Right lobe of liver (tissue), 6 donors: Measurements from ENCODE around the gene SPTLC3. TPM values are rescaled to one million over a fixed set of nuclear protein-coding genes. Genes with fewer than 3 reads are reported as not detected.

Source experiments
- ATAC-seq, 4 donors: fragments of 200-7000 bp; cut with Tn5 transposase; one replicate each; pipeline ENCODE4 v1.9.1; 2020; ENCODE audit warnings: mild to moderate bottlenecking in 4 of 4, moderate library complexity in 4 of 4
- DNase-seq, 3 donors: peaks; one replicate each; pipeline ENCODE4 v3.0.0-alpha.2; 2020
- H3K27ac ChIP-seq, 3 donors: fragments of 200-600 bp; one replicate each; pipeline ENCODE4 v1.8.0; 2022
- H3K27me3 ChIP-seq, 2 donors: fragments of 200-600 bp; one replicate each; pipeline ENCODE4 v1.8.0; 2022
- H3K36me3 ChIP-seq, 4 donors: fragments of 200-600 bp; sonication (generic) in 1 of 4; one replicate each; pipeline versions ENCODE4 v1.5.1 to v1.8.0; 2017 to 2022; ENCODE audit warnings: control low read depth in 1 of 4
- H3K4me1 ChIP-seq, 4 donors: fragments of 200-600 bp; sonication (generic) in 1 of 4; one replicate each; pipeline versions ENCODE4 v1.5.1 to v1.8.0; 2017 to 2022; ENCODE audit warnings: control low read depth in 1 of 4
- H3K4me3 ChIP-seq, 3 donors: fragments of 200-600 bp; one replicate each; pipeline ENCODE4 v1.8.0; 2022
- H3K9me3 ChIP-seq, 4 donors: fragments of 200-600 bp; sonication (generic) in 1 of 4; one replicate each; pipeline versions ENCODE4 v1.5.1 to v1.8.0; 2017 to 2022; ENCODE audit warnings: control low read depth in 1 of 4
- POLR2A ChIP-seq: fragments of 450-650 bp; IDR thresholded peaks from one replicate; pipeline ENCODE4 v1.6.1; 2017; ENCODE audit warnings: antibody characterized with exemption, mild to moderate bottlenecking
- WGBS: methylation state at CpG from one replicate; pipeline ENCODE4 v1.1.6; 2018; ENCODE audit warnings: low coverage, low lambda C conversion rate; ENCODE audit not compliant: insufficient coverage; ENCODE audit errors: missing lambda C conversion rate; 5-methylcytosine and 5-hydroxymethylcytosine counted together
- intact Hi-C, 2 donors: fragments of 100-400 bp; cut with DNase I; formaldehyde crosslinking; loops; one replicate each; pipeline versions ENCODE4 v1.11.2 to v1.14.1; 2022
- total RNA-seq, 6 experiments: library from RNA; depleted of rRNA in 2 of 6; stranded (reverse); fragments of >200 nt in 2 of 6; fragmentation: NEBNext Ultra II Directional in 3 of 6; extraction: Animal tissue kit (Norgen Biotek cat#: 25700) in 3 of 6; gene quantifications; one replicate each; pipeline versions ENCODE4 v1.1.0 to v1.2.4, GENCODE V29; 2016 to 2023
- TF ChIP-seq, protein P1 (sequence below), 4 donors: fragments of 200-600 bp in 3 of 4; fragments of 450-650 bp in 1 of 4; IDR thresholded peaks; one replicate each; pipeline versions ENCODE4 v1.5.1 to v1.8.0; 2016 to 2022; ENCODE audit warnings: antibody characterized with exemption in 4 of 4, mild to moderate bottlenecking in 2 of 4
- donor health status: DM: no; HTN: yes; CAD: no.
- donor health status: DM: no; HTN: no; CAD: no.
- donor health status: DM: no; HTN: no; CAD: no.
- donor health status: DM: no; HTN: yes; CAD: no.
- donor health status: DM: no; HTN: yes; CAD: no.

The SPTLC3 gene
- total RNA-seq, 6 experiments from 2014 or later, result 16.4 to 25.6 (median 24.8) TPM

- no peak overlapping the region for H3K4me3 ChIP-seq
- 54% methylated on average over 3 of the region's 3 CpGs for WGBS
- H3K9me3 ChIP-seq, result no peaks in the 10 kb centered on the region
- DNase-seq (no peak), ATAC-seq (peak in 3 of 4 donors; percentile 28 to 72 (median 38))
- no peaks in the 10 kb centered on the region for H3K36me3 ChIP-seq
- intact Hi-C loops, result no loop called here
- TF ChIP-seq, protein P1, sequence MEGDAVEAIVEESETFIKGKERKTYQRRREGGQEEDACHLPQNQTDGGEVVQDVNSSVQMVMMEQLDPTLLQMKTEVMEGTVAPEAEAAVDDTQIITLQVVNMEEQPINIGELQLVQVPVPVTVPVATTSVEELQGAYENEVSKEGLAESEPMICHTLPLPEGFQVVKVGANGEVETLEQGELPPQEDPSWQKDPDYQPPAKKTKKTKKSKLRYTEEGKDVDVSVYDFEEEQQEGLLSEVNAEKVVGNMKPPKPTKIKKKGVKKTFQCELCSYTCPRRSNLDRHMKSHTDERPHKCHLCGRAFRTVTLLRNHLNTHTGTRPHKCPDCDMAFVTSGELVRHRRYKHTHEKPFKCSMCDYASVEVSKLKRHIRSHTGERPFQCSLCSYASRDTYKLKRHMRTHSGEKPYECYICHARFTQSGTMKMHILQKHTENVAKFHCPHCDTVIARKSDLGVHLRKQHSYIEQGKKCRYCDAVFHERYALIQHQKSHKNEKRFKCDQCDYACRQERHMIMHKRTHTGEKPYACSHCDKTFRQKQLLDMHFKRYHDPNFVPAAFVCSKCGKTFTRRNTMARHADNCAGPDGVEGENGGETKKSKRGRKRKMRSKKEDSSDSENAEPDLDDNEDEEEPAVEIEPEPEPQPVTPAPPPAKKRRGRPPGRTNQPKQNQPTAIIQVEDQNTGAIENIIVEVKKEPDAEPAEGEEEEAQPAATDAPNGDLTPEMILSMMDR (IDR thresholded peaks at IDR 0.05), result no peak
- no peak for TF ChIP-seq POLR2A
- no peaks in the 10 kb centered on the region for H3K27me3 ChIP-seq
- H3K27ac ChIP-seq, result no peak overlapping the region
- H3K4me1 ChIP-seq, result peaks cover 0 to 18% (median 9%) of the 10 kb centered on the region in 4 donors
Observed at GRCh38 chr20:13147971-13148370, 139.2 kb downstream of the SPTLC3 start.

- 86% methylated on average over 2 of the region's 4 CpGs for WGBS
- no peaks in the 10 kb centered on the region for H3K27me3 ChIP-seq
Observed at GRCh38 chr20:13148402-13148801, 139.6 kb downstream of the SPTLC3 start.

DNA sequence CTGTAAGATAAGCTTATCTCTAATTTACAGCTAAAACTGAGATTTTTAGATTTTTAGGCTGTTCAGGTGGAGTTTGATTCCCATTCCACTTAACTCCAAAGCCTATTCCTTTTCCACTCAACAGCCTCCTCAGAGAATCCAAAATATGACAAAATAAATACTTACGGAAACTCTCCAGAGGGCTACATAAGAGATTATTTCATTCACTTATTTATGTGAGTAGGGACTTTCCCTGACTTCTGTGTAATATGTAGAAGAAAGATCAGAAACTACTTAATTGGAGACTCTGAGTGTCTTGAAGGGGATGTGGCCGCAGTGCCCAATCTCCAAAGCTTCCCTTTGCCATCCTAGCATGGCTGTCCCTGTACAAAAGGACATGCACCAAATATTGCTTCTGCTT lies 140.2 kb downstream of the SPTLC3 start:
- peaks cover 0 to 18% (median 9%) of the 10 kb centered on the region in 4 donors for H3K4me1 ChIP-seq
- WGBS, result 88% methylated on average over 2 of the region's 2 CpGs
- no peaks in the 10 kb centered on the region for H3K9me3 ChIP-seq
- H3K4me3 ChIP-seq, result no peak overlapping the region
- no peak for TF ChIP-seq POLR2A
- TF ChIP-seq, protein P1 (IDR thresholded peaks at IDR 0.05), result no peak
- H3K27me3 ChIP-seq, result no peaks in the 10 kb centered on the region
- H3K36me3 ChIP-seq, result no peaks in the 10 kb centered on the region
- no peak for DNase-seq
- no peak for ATAC-seq
- intact Hi-C loops, result no loop called here
- no peak overlapping the region for H3K27ac ChIP-seq

More at GRCh38 chr20:13148402-13148801, 139.6 kb downstream of the SPTLC3 start:
- DNase-seq, result no peak
- Histone ChIP-seq H3K27ac (no peak overlapping the region), H3K9me3 (no peaks in the 10 kb centered on the region), H3K36me3 (no peaks in the 10 kb centered on the region), H3K4me3 (no peak overlapping the region), H3K4me1 (peaks cover 0 to 18% (median 9%) of the 10 kb centered on the region in 4 donors)
- TF ChIP-seq, protein P1 (IDR thresholded peaks at IDR 0.05), result no peak
- intact Hi-C loops, result no loop called here
- ATAC-seq, result no peak

DNA sequence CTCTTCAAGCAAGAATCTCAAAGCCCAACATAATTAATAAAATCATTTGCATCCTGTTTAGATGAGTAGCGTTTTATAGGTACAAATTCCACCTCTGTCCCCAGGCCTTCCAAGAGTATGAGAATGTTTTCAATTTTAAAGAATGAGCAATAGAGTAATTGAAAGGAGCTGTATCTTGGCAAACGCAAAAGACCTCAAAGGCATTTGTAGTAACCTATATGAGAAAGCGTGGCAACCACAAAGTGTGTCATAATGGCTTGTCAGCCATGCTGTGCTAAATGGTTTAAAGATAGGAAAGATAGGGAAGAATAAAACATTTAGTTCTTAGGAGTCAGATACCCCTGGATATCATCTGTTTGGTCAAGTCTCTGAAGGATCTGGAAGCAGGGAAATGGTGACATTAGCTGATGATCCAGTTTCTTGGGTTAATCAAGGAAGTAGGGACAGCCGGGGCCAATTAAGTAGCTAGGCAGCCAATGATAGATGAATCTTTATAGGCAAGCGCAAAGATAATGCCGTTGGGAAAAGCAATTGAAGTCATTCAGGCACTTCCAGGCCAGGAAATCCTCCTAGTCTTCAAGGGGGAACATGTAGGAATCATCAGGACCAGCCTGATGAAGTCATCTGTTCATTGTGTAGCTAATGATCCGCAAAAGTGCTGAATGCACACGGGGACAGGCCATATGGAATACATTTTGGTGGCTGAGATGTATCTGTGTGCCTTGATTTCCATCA lies 140.8 kb downstream of the SPTLC3 start:
- no peak overlapping the region for H3K27ac ChIP-seq
- TF ChIP-seq, protein P1 (IDR thresholded peaks at IDR 0.05), result no peak
- TF ChIP-seq POLR2A, result no peak
- no peaks in the 10 kb centered on the region for H3K27me3 ChIP-seq
- no peak for ATAC-seq
- H3K4me3 ChIP-seq, result no peak overlapping the region
- intact Hi-C loops, result no loop called here
- H3K9me3 ChIP-seq, result no peaks in the 10 kb centered on the region
- 66% methylated on average over 7 of the region's 8 CpGs for WGBS
- peaks cover 0 to 3% (median 0%) of the 10 kb centered on the region in 4 donors for H3K36me3 ChIP-seq
- DNase-seq, result no peak
- peaks cover 0 to 18% (median 9%) of the 10 kb centered on the region in 4 donors for H3K4me1 ChIP-seq
